ENCODE results near the gene FSTL1.

FSTL1 gene, protein sequence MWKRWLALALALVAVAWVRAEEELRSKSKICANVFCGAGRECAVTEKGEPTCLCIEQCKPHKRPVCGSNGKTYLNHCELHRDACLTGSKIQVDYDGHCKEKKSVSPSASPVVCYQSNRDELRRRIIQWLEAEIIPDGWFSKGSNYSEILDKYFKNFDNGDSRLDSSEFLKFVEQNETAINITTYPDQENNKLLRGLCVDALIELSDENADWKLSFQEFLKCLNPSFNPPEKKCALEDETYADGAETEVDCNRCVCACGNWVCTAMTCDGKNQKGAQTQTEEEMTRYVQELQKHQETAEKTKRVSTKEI

DNA sequence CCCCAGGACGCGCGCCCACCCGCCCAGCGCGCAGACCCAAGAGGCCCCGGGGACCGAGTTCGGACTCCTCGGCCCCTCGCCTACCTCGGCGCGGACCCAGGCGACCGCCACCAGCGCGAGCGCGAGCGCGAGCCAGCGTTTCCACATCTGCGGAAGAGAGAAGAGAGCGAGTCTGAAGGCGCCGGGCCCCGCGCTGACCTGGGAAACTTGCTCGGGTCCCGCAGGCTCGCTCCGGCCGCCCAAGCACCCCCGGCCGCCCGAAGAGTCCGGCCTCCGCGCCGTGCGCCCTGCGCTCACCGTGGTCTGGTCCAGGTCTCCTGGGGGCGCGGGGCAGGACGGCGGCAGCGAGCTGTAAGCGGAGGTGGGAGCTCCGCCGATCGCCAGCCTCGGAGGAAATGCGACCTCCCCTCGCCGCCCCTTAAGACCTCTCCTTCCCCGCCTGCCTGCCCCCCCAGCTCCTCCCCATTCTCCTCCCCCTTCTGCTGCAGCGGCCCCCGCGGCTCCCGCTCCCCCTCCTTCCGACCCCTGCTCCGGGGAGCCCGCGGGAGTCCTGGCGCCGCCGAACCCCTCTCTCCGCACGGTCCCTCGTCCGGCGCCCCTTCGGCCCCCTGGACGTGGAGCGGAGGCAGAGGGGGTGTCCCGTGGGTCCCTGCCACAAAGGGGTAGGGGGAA is at the start of gene FSTL1:
Gene FSTL1 (minus strand): TSS at position 393 of the 672 bp plus-strand sequence. CDS start 246 bp downstream, at position 147.
- no peak for TF ChIP-seq NFRKB (IDR thresholded peaks at IDR 0.05)
- TF ChIP-seq FOXM1 (IDR thresholded peaks at IDR 0.05; ENCODE audit: borderline replicate concordance) = no peak
- no peak for TF ChIP-seq FOXA1 (IDR thresholded peaks at IDR 0.05)
- no peak for TF ChIP-seq FOXK2 (IDR thresholded peaks at IDR 0.05)
- no peak for TF ChIP-seq BHLHE40 (IDR thresholded peaks at IDR 0.05; ENCODE audit: borderline replicate concordance)
- no peak for TF ChIP-seq TARDBP (IDR thresholded peaks at IDR 0.05)
- no peak for TF ChIP-seq SUZ12 (IDR thresholded peaks at IDR 0.05)
- no peak for TF ChIP-seq ARNT (IDR thresholded peaks at IDR 0.05)
- POLR2A ChIA-PET = interaction anchor here (0.5 to 1.5 kb wide), 11 partner anchors 9 to 627 kb away, joined by 3 to 8 read pairs (median 3); partner anchors contain the start of gene NDUFB4
- peak; percentile 42 for DNase-seq (ENCODE audit: extremely low spot score)
- CTCF ChIA-PET = interaction anchor here (0.6 kb wide), 1 partner anchor 1543 kb away, joined by 3 read pairs; no protein-coding TSS in a partner anchor

DNA sequence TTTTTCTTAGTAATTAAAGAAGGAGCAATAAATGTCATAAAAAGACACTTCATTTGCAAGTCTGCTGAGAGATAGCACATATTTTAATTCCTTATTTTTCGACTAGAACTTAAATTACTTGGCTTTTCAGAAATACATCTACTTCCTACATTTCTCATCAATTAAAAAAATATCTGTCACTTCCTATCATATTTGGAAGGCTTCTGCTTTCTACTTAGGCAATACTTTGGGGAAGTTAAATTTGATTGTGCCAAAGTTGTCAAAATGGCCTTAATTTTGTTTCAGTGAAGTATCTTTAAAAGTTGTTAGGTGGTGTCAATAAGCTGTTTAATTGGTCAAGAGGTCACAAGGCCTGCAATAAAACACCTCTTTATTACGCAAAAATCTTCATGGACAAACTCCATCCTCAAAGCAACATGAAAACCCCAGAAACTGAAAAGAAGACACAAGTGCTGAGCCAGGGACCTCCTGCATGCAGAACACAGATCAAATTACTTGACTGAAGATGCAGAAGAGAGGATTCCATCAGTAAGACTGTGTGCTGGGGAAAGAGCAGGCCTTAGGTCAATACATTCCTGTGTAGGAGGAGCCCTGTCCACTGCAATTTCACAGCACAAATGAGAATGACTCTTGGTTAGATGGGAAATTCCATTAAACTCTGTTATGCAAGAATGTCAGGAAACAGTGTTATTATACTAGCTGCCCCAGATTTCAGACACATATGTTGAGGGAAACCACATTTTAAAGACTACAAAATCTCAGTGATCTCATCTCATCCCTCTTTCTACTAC is 48.0 kb upstream of the FSTL1 start:
- DNase-seq (ENCODE audit: extremely low spot score) = peak; percentile 15
- ChIA-PET POLR2A (no interaction called here), CTCF (no interaction called here)
- TF ChIP-seq SP1 (IDR thresholded peaks at IDR 0.05) (no peak), FOXM1 (IDR thresholded peaks at IDR 0.05; ENCODE audit: borderline replicate concordance) (no peak), ELF4 (IDR thresholded peaks at IDR 0.05) (no peak), NFRKB (IDR thresholded peaks at IDR 0.05) (no peak), CTBP1 (IDR thresholded peaks at IDR 0.05; ENCODE audit: borderline replicate concordance) (no peak), FOXK2 (IDR thresholded peaks at IDR 0.05) (no peak), LEF1 (IDR thresholded peaks at IDR 0.05; ENCODE audit: borderline replicate concordance) (no peak), TARDBP (IDR thresholded peaks at IDR 0.05) (no peak)
- TF ChIP-seq, protein P1, sequence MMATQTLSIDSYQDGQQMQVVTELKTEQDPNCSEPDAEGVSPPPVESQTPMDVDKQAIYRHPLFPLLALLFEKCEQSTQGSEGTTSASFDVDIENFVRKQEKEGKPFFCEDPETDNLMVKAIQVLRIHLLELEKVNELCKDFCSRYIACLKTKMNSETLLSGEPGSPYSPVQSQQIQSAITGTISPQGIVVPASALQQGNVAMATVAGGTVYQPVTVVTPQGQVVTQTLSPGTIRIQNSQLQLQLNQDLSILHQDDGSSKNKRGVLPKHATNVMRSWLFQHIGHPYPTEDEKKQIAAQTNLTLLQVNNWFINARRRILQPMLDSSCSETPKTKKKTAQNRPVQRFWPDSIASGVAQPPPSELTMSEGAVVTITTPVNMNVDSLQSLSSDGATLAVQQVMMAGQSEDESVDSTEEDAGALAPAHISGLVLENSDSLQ (IDR thresholded peaks at IDR 0.05) = no peak

DNA sequence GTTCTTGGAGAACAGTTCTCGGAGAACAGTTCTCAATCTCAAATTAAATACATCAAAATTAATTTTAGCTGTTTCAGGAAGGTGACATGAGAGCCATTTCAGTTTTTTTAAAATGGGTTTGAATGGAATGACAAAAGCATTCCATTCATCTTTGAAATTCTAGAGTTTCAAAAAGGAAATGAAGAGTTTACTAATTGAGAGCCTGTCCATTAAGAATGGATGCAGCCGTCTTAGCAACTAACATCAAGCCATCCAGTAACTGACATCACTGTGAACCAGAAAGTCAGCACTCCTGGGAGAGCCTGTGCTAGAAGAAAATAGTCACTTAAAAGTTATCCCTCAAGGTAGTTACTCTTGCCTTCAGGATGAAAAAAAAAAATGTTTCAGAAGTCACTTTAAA is 47.0 kb upstream of the FSTL1 start:
- TF ChIP-seq ZNF384 (IDR thresholded peaks at IDR 0.05) = no peak
- TF ChIP-seq FOXM1 (IDR thresholded peaks at IDR 0.05; ENCODE audit: borderline replicate concordance) = no peak
- no peak for TF ChIP-seq L3MBTL2 (conservative IDR thresholded peaks at IDR 0.05)
- DNase-seq (ENCODE audit: extremely low spot score) = no peak
- ChIA-PET CTCF (no interaction called here), POLR2A (no interaction called here)

DNA sequence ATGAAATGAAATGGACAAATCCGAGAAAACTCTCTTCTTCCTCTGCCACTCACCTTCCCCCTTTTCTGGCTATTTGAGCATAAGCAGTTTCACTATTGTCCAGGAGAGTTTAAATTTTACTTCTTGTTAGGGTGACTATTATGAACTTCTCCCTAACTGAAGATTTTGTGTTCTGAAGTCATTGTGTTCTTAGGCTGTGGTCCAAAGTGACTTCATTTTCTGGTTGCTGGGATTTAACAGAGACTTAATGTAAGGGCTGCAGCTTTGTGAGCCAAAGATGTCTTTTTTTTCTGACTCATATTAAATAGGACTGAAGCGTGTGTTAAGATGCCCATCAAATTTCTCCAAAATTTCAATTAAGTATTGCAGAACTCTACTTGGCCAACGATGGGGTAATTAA is 46.5 kb upstream of the FSTL1 start:
- TF ChIP-seq CTBP1 (IDR thresholded peaks at IDR 0.05; ENCODE audit: borderline replicate concordance) = no peak
- no peak for TF ChIP-seq ZNF384 (IDR thresholded peaks at IDR 0.05)
- TF ChIP-seq NFRKB (IDR thresholded peaks at IDR 0.05) = no peak
- no peak for TF ChIP-seq L3MBTL2 (conservative IDR thresholded peaks at IDR 0.05)
- no peak for TF ChIP-seq FOXM1 (IDR thresholded peaks at IDR 0.05; ENCODE audit: borderline replicate concordance)
- TF ChIP-seq FOXA1 (IDR thresholded peaks at IDR 0.05) = no peak
- TF ChIP-seq BHLHE40 (IDR thresholded peaks at IDR 0.05; ENCODE audit: borderline replicate concordance) = no peak
- no peak for TF ChIP-seq ARNT (IDR thresholded peaks at IDR 0.05)
- DNase-seq (ENCODE audit: extremely low spot score) = no peak
- ChIA-PET POLR2A (no interaction called here), CTCF (no interaction called here)

DNA sequence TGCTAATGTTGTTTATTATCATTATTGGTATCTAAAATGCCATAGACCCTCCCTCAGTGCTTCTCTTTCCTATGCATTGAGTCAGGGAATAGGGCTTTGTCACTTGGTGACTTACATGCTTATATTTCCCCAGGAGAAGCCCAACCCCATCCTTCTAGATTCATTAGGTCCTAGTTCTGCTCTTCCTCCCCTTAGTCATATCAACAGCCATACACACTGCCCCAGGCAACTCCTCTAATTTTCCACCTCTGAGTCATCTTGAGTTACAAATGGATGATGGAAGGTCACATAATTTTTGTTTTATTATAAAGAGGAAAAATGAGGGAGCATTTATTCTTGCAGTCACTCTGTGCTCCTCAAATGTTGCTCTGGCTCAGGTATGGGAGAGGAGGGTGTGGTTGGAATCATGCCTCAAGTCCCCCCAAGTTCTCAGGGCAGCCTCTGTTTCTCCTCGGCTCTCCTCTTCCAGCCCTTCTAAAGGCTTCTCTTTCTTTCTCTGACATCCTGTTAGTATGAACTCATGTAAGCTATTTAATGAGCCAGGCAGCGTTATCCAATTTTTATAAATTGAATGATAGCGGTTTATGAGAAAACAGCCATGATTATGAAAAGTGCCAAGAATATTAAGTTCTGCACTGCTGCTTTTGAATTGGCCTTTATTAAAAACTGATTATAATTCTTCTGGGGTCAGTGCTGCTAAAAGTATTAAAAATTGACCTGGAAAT is 45.6 kb upstream of the FSTL1 start:
- POLR2A ChIA-PET = no interaction called here

More for the DNA sequence above, 45.6 kb upstream of the FSTL1 start:
- CTCF ChIA-PET = no interaction called here
- no peak for DNase-seq (ENCODE audit: extremely low spot score)
- TF ChIP-seq ZNF384 (IDR thresholded peaks at IDR 0.05) (no peak), L3MBTL2 (conservative IDR thresholded peaks at IDR 0.05) (no peak), CTBP1 (IDR thresholded peaks at IDR 0.05; ENCODE audit: borderline replicate concordance) (no peak), FOXA1 (IDR thresholded peaks at IDR 0.05) (no peak), ARNT (IDR thresholded peaks at IDR 0.05) (no peak), HDGF (IDR thresholded peaks at IDR 0.05; ENCODE audit: borderline replicate concordance) (no peak), LEF1 (IDR thresholded peaks at IDR 0.05; ENCODE audit: borderline replicate concordance) (no peak), BHLHE40 (IDR thresholded peaks at IDR 0.05; ENCODE audit: borderline replicate concordance) (no peak), TARDBP (IDR thresholded peaks at IDR 0.05) (no peak), SUZ12 (IDR thresholded peaks at IDR 0.05) (no peak), SP1 (IDR thresholded peaks at IDR 0.05) (no peak), ELF4 (IDR thresholded peaks at IDR 0.05) (no peak), NFRKB (IDR thresholded peaks at IDR 0.05) (no peak), FOXM1 (IDR thresholded peaks at IDR 0.05; ENCODE audit: borderline replicate concordance) (no peak), FOXK2 (IDR thresholded peaks at IDR 0.05) (no peak)
- TF ChIP-seq, protein P1 (IDR thresholded peaks at IDR 0.05) = no peak

Measured in HEK293T (cell line).